ENCODE data around the gene ZG16.
A peak's percentile ranks its signal among the peaks of the same experiment; 100 is the strongest.
"Not testable (repeated sequence)": the region's sequence is repeated elsewhere in the genome, so short reads cannot be mapped to it uniquely, and the experiment has no call there.

The ZG16 gene

GRCh38 chr16:29775742-29776408, 2.2 kb upstream of the ZG16 start:
- H3K36me3 ChIP-seq (ENCODE audit: control insufficient read depth, insufficient read depth, low read length): no peaks in the 10 kb centered on the region
- no peak overlapping the region for H3K9ac ChIP-seq (ENCODE audit: low read length)
- H3K9me3 ChIP-seq (ENCODE audit: control insufficient read depth, low read length): no peaks in the 10 kb centered on the region
- no peaks in the 10 kb centered on the region for H3K27me3 ChIP-seq (ENCODE audit: control insufficient read depth, insufficient read depth, low read length)
- H3K4me1 ChIP-seq (ENCODE audit: control insufficient read depth, insufficient read depth, low read length): peaks cover 7% of the 10 kb centered on the region
- H3K4me3 ChIP-seq (ENCODE audit: low read length): no peak overlapping the region

GRCh38 chr16:29779474-29779873, 1.4 kb downstream of the ZG16 start:
- no peaks in the 10 kb centered on the region for H3K27me3 ChIP-seq (ENCODE audit: control insufficient read depth, insufficient read depth, low read length)
- no peaks in the 10 kb centered on the region for H3K36me3 ChIP-seq (ENCODE audit: control insufficient read depth, insufficient read depth, low read length)
- H3K9ac ChIP-seq (ENCODE audit: low read length): no peak overlapping the region
- peaks cover 7% of the 10 kb centered on the region for H3K4me1 ChIP-seq (ENCODE audit: control insufficient read depth, insufficient read depth, low read length)
- H3K4me3 ChIP-seq (ENCODE audit: low read length): no peak overlapping the region
- no peaks in the 10 kb centered on the region for H3K9me3 ChIP-seq (ENCODE audit: control insufficient read depth, low read length)

- H3K27me3 ChIP-seq (ENCODE audit: control insufficient read depth, insufficient read depth, low read length); H3K36me3 ChIP-seq (ENCODE audit: control insufficient read depth, insufficient read depth, low read length); H3K9me3 ChIP-seq (ENCODE audit: control insufficient read depth, low read length); H3K4me1 ChIP-seq (ENCODE audit: control insufficient read depth, insufficient read depth, low read length); H3K9ac ChIP-seq (ENCODE audit: low read length); H3K4me3 ChIP-seq (ENCODE audit: low read length): not testable (repeated sequence)
These were observed 5.3 kb downstream of the ZG16 start for GRCh38 chr16:29783094-29783953.

GRCh38 chr16:29784157-29784556, 6.1 kb downstream of the ZG16 start:
- no peaks in the 10 kb centered on the region for H3K4me1 ChIP-seq (ENCODE audit: control insufficient read depth, insufficient read depth, low read length)
- no peaks in the 10 kb centered on the region for H3K9me3 ChIP-seq (ENCODE audit: control insufficient read depth, low read length)
- no peaks in the 10 kb centered on the region for H3K36me3 ChIP-seq (ENCODE audit: control insufficient read depth, insufficient read depth, low read length)
- H3K9ac ChIP-seq (ENCODE audit: low read length): no peak overlapping the region
- no peak overlapping the region for H3K4me3 ChIP-seq (ENCODE audit: low read length)
- no peaks in the 10 kb centered on the region for H3K27me3 ChIP-seq (ENCODE audit: control insufficient read depth, insufficient read depth, low read length)

- no peak overlapping the region for H3K4me3 ChIP-seq (ENCODE audit: low read length)
- H3K4me1 ChIP-seq (ENCODE audit: control insufficient read depth, insufficient read depth, low read length): no peaks in the 10 kb centered on the region
- H3K9ac ChIP-seq (ENCODE audit: low read length): no peak overlapping the region
- H3K36me3 ChIP-seq (ENCODE audit: control insufficient read depth, insufficient read depth, low read length): no peaks in the 10 kb centered on the region
- H3K27me3 ChIP-seq (ENCODE audit: control insufficient read depth, insufficient read depth, low read length): no peaks in the 10 kb centered on the region
- no peaks in the 10 kb centered on the region for H3K9me3 ChIP-seq (ENCODE audit: control insufficient read depth, low read length)
These were observed 6.9 kb downstream of the ZG16 start for GRCh38 chr16:29784901-29785500.

GRCh38 chr16:29787155-29787554, 9.1 kb downstream of the ZG16 start:
- not testable (repeated sequence) for H3K27me3 ChIP-seq (ENCODE audit: control insufficient read depth, insufficient read depth, low read length); H3K9ac ChIP-seq (ENCODE audit: low read length); H3K4me1 ChIP-seq (ENCODE audit: control insufficient read depth, insufficient read depth, low read length); H3K36me3 ChIP-seq (ENCODE audit: control insufficient read depth, insufficient read depth, low read length); H3K9me3 ChIP-seq (ENCODE audit: control insufficient read depth, low read length); H3K4me3 ChIP-seq (ENCODE audit: low read length)

- Histone ChIP-seq H3K27me3 (ENCODE audit: control insufficient read depth, insufficient read depth, low read length) (no peaks in the 10 kb centered on the region), H3K36me3 (ENCODE audit: control insufficient read depth, insufficient read depth, low read length) (no peaks in the 10 kb centered on the region), H3K4me3 (ENCODE audit: low read length) (peak overlapping the region; percentile 48), H3K9ac (ENCODE audit: low read length) (peak overlapping the region; percentile 79), H3K4me1 (ENCODE audit: control insufficient read depth, insufficient read depth, low read length) (no peaks in the 10 kb centered on the region), H3K9me3 (ENCODE audit: control insufficient read depth, low read length) (no peaks in the 10 kb centered on the region)
These were observed 11.7 kb downstream of the ZG16 start for GRCh38 chr16:29789775-29790182.

GRCh38 chr16:29790183-29790948, 12.3 kb downstream of the ZG16 start, which contains the start of gene KIF22:
KIF22 (plus strand) TSS chr16:29790751; CDS start chr16:29790760, 9 bp downstream.
- Histone ChIP-seq H3K4me1 (ENCODE audit: control insufficient read depth, insufficient read depth, low read length) (no peaks in the 10 kb centered on the region), H3K36me3 (ENCODE audit: control insufficient read depth, insufficient read depth, low read length) (no peaks in the 10 kb centered on the region), H3K27me3 (ENCODE audit: control insufficient read depth, insufficient read depth, low read length) (no peaks in the 10 kb centered on the region), H3K9ac (ENCODE audit: low read length) (peak within 1 kb of the TSS; percentile 79), H3K4me3 (ENCODE audit: low read length) (peak within 1 kb of the TSS; percentile 48), H3K9me3 (ENCODE audit: control insufficient read depth, low read length) (no peaks in the 10 kb centered on the region)

- Histone ChIP-seq H3K36me3 (ENCODE audit: control insufficient read depth, insufficient read depth, low read length) (no peaks in the 10 kb centered on the region), H3K27me3 (ENCODE audit: control insufficient read depth, insufficient read depth, low read length) (no peaks in the 10 kb centered on the region), H3K9ac (ENCODE audit: low read length) (peak overlapping the region; percentile 71), H3K4me3 (ENCODE audit: low read length) (peak overlapping the region; percentile 48), H3K4me1 (ENCODE audit: control insufficient read depth, insufficient read depth, low read length) (no peaks in the 10 kb centered on the region), H3K9me3 (ENCODE audit: control insufficient read depth, low read length) (no peaks in the 10 kb centered on the region)
These were observed 13.1 kb downstream of the ZG16 start for GRCh38 chr16:29790949-29791844.

- Histone ChIP-seq H3K36me3 (ENCODE audit: control insufficient read depth, insufficient read depth, low read length) (no peaks in the 10 kb centered on the region), H3K9me3 (ENCODE audit: control insufficient read depth, low read length) (no peaks in the 10 kb centered on the region), H3K4me3 (ENCODE audit: low read length) (peak overlapping the region; percentile 48), H3K4me1 (ENCODE audit: control insufficient read depth, insufficient read depth, low read length) (no peaks in the 10 kb centered on the region), H3K27me3 (ENCODE audit: control insufficient read depth, insufficient read depth, low read length) (no peaks in the 10 kb centered on the region), H3K9ac (ENCODE audit: low read length) (no peak overlapping the region)
These were observed 14.1 kb downstream of the ZG16 start for GRCh38 chr16:29791845-29792807.
